SIG-M5 treated with dmso at 0.1 percent for 504 hours (cell line): ENCODE data around the gene CPTP.

ENCODE experiments used
- DNase-seq: peaks from one replicate; lab custom pipeline; 2025; ENCODE audit not compliant: unreplicated experiment; lab: John Stamatoyannopoulos, UW

CPTP gene

GRCh38 chr1:1324524-1325287 is at the start of gene CPTP, which contains the start of gene INTS11:
CPTP (plus strand) TSS chr1:1324802; CDS start chr1:1326911, 2,109 bp downstream.
INTS11 (minus strand) TSS chr1:1324660; CDS start chr1:1324608, 52 bp downstream.
- peak; percentile 79 for DNase-seq

- no peak for DNase-seq
Observed at GRCh38 chr1:1274931-1275431, 49.6 kb upstream of the CPTP start.

DNA sequence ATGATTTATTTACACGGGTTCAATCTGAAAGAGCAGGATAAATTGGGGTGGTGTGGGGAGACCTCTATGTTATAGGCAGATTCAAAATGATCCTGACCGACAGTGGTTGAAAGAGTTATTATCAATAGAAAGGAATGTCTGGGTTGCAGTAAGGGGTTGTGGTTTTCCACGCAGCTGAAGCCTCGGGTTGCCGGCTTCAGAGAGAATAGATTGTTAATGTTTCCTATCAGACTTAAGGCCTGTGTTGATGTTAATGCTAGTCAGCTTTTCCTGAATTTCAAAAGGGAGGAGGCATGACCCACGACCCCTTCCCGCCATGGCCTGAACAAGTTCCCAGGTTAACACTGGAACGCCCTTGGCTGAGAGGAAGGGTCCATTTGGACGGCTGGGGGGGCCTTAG is 48.8 kb upstream of the CPTP start:
- DNase-seq, result no peak

DNA sequence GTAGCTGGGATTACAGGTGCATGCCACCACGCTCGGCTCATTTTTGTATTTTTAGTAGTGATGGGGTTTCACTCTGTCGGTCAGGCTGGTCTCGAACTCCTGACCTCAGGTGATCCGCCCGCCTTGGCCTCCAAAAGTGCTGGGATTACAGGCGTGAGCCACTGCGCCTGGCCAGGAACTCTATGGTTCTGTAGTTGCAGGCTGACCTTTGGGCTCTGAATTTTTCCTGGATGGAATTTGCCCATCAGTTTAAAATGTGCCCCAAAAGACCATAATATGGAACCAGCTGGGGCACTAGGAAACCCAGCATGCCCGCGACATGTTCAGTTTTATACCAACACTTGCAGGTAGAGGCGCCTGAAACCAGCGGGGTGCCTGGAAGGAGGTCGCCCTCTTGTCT is 46.0 kb upstream of the CPTP start:
- no peak for DNase-seq

GRCh38 chr1:1279028-1279427 is 45.6 kb upstream of the CPTP start:
- no peak for DNase-seq

DNA sequence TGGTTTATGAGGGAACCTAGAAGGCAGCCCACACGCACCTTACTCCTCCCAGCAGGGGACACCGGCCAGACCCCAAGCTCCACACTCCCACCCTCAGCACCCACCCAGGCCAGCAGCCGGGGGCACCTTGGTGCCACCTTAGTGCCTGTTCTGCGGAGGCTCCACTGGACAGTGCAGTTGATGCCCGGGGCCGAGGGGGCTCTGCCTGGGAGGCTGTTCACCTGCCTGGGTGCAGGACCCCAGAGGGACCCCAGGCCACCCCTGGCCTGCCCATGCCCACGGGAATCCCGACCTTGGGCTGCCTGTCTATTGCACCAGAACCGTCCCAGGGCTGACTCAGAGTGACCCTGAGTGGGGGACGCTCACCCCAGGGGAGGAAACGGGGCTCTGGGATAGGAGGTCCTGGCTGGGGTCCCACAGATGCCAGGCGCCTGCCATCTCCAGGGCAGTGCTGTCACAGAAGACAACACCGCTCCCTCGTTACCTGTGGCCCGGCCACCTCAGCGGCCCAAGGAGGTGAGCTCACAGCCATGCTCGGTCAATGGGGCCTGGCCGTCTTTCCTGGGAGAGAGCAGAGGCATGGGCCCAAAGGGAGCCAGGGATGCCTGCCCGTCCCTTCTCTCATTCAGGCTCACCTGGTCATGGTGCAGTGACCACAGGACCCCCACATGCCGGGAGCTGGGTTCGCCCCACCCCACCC is 43.7 kb upstream of the CPTP start:
- DNase-seq, result no peak

DNA sequence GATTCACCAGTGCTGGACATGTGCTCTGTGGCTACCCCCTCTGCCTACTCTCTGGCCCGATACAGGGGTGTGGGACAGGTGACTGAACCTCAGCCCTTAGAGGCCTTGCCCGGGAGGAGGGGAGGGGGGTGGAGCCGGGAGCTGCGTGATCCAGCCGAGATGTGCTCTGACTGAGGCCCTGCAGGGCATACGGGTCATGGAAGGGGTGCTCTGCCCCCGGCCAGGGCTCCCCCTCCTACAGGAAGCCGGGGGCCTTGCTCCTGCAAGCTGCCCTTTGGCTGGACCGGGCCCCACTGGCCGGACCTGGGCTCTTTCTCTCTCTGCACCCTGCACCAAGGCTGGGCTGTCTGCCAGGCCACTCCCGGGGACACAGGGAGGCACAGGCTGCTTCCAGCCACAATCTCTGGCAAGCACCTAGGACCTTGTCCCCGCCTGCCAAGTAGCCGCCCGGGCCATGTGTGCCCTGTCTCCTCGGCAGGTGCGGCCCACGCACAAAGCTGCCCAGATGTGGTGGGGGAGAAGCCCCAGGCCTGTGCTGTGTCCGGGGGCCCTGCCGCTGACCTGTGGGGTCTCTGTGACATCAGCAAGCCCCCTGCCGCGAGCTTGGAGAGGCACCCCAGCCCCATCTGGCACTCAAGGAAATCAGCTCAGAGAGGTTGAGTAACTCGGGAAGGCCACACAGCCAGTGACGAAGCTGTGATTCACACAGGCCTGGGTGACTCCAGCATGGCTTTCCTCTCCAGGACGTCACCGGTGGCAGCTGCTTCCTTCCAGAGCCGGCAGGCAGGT is 42.9 kb upstream of the CPTP start:
- DNase-seq, result no peak

DNA sequence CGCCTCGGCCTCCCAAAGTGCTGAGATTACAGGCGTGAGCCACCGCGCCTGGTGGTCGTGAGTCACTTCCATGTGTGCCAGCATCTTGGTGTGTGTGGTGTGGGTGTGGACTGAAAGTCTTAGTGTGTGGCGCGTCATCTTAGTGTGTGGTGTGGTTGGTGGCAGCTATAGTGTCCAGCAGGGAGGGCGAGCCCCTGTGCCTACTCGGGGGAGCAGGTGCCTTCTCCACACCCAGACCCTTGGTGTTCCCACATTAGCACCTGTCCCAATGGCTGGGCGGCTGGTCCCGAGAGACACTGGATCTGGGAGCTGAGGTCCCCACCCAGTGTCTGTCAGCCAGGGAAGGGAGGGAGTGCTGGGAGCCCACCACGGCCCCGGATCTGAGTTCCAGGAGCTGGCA is 41.6 kb upstream of the CPTP start:
- no peak for DNase-seq

GRCh38 chr1:1283821-1284220 is 40.8 kb upstream of the CPTP start:
- no peak for DNase-seq

GRCh38 chr1:1284221-1285101 is 40.1 kb upstream of the CPTP start:
- no peak for DNase-seq

GRCh38 chr1:1285102-1285571 is 39.5 kb upstream of the CPTP start:
- DNase-seq, result no peak

DNA sequence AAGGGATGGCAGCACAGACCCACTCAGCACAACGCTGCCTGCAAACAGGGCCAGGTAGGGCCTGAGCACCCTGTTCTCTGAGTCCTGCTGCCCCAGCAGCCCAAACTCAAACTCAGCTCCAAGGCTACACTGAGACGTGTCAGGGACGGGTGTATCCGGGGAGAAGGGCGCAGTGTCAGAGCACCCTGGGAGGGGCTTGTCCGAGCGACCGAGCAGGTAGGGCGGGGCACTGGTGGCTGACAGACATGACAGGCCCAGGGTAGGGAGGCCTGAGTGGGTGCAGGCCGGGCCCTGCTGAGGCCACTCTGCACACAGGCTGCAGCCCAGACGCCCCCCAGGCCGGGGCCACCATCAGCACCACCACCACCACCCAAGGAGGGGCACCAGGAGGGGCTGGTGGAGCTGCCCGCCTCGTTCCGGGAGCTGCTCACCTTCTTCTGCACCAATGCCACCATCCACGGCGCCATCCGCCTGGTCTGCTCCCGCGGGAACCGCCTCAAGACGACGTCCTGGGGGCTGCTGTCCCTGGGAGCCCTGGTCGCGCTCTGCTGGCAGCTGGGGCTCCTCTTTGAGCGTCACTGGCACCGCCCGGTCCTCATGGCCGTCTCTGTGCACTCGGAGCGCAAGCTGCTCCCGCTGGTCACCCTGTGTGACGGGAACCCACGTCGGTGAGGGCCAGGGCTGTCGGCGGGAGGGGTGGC is 38.8 kb upstream of the CPTP start:
- DNase-seq, result no peak

- DNase-seq, result no peak
Observed at GRCh38 chr1:1286313-1287261, 38.0 kb upstream of the CPTP start.

GRCh38 chr1:1287288-1288110 is 37.1 kb upstream of the CPTP start:
- no peak for DNase-seq

GRCh38 chr1:1290238-1290731 is 34.3 kb upstream of the CPTP start:
- DNase-seq, result peak; percentile 22

DNA sequence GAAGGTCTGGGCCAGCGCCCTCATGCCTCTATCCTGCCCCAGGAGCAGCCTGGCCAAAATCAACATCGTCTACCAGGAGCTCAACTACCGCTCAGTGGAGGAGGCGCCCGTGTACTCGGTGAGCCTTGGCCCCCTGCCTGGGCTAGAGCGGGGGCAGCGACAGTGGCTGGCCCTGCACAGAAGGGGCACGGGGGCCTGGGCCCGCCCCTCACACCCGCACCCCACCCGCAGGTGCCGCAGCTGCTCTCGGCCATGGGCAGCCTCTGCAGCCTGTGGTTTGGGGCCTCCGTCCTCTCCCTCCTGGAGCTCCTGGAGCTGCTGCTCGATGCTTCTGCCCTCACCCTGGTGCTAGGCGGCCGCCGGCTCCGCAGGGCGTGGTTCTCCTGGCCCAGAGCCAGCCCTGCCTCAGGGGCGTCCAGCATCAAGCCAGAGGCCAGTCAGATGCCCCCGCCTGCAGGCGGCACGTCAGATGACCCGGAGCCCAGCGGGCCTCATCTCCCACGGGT is 33.5 kb upstream of the CPTP start:
- DNase-seq, result no peak
